ENCODE results near the gene SSBP3. TPM values are rescaled to one million over a fixed set of nuclear protein-coding genes. Genes with fewer than 3 reads are reported as not detected.

The SSBP3 gene
- total and polyA plus RNA-seq, 4 donors = 43.7 to 83.4 (median 65.8) TPM

DNA sequence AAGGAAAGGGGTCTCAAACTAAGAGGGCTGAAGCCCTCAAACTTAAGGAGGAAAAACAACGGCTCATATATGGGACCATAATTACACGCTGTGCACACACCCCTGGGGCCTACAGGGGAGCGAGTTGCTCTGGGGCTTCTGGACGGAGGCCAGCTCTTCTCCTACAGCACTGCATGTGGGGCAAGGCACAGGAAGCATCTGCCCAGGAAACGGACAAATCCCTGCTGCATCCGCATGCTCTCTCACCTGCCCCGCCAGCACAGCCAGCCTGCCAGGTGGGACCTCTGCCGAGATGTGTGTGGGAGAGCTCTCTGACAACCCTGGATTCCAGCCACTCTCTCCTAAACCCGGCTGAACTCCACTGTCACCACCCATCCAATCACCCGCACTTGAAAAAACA lies 152.1 kb downstream of the SSBP3 start:
- Histone ChIP-seq H3K4me3 (ENCODE audit: low read length in 2 of 2) (no peak overlapping the region), H3K9me3 (ENCODE audit: control insufficient read depth, low read length) (no peaks in the 10 kb centered on the region), H3K27me3 (ENCODE audit: control insufficient read depth in 1 of 2, insufficient read depth in 2 of 2, low read length in 1 of 2) (no peaks in the 10 kb centered on the region), H3K36me3 (ENCODE audit: control insufficient read depth in 1 of 2, insufficient read depth in 2 of 2, low read length in 1 of 2) (no peaks in the 10 kb centered on the region), H3K4me1 (ENCODE audit: control insufficient read depth in 1 of 2, insufficient read depth in 2 of 2, low read length in 2 of 2) (no peaks in the 10 kb centered on the region), H3K27ac (ENCODE audit: low read depth in 1 of 2, low read length in 2 of 2) (no peak overlapping the region)
- DNase-seq = no peak
- no peak for ATAC-seq (ENCODE audit: low FRiP score)
- WGBS, 2 donors = 81 to 86% methylated on average over 10 of the region's 10 CpGs
- intact Hi-C loops (cut with DNase I) = no loop called here

GRCh38 chr1:54253480-54253879 lies 152.7 kb downstream of the SSBP3 start:
- no peaks in the 10 kb centered on the region for H3K4me1 ChIP-seq (ENCODE audit: control insufficient read depth in 1 of 2, insufficient read depth in 2 of 2, low read length in 2 of 2)
- H3K27me3 ChIP-seq (ENCODE audit: control insufficient read depth in 1 of 2, insufficient read depth in 2 of 2, low read length in 1 of 2) = no peaks in the 10 kb centered on the region
- no peaks in the 10 kb centered on the region for H3K9me3 ChIP-seq (ENCODE audit: control insufficient read depth, low read length)
- no peak overlapping the region for H3K27ac ChIP-seq (ENCODE audit: low read depth in 1 of 2, low read length in 2 of 2)
- WGBS, 2 donors = 70 to 72% methylated on average over 5 of the region's 5 CpGs
- intact Hi-C loops (cut with DNase I) = no loop called here
- H3K4me3 ChIP-seq (ENCODE audit: low read length in 2 of 2) = no peak overlapping the region
- ATAC-seq (ENCODE audit: low FRiP score) = no peak
- H3K36me3 ChIP-seq (ENCODE audit: control insufficient read depth in 1 of 2, insufficient read depth in 2 of 2, low read length in 1 of 2) = no peaks in the 10 kb centered on the region
- no peak for DNase-seq

DNA sequence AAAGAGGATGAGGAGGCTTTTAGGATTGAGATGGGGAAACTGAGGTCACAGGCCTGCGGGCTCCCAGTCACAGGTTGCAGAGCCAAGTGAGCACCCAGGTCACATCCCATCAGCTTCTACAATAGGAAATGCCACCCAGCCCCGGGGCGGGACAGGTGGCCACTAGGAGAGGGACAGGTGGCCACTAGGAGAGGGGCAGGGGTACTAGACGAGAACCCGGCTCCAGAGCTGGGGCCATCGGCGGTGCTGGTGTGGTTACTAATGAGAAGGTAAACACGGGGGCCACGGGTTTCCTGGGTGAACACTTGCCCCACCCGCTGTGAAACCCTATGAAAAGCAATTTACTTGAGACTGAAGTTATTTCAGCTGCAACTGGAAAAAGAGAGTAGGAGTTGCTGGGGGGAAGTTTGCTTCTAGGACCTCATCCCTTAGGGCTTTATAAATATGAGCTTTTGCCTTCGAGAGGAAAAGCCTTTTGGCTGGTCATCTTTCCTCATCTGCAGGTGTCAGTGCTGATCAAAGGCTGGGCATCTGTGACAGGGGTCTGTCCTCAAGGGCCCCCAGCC lies 153.7 kb downstream of the SSBP3 start:
- no peak for DNase-seq
- intact Hi-C loops (cut with DNase I) = no loop called here
- H3K36me3 ChIP-seq (ENCODE audit: control insufficient read depth in 1 of 2, insufficient read depth in 2 of 2, low read length in 1 of 2) = no peaks in the 10 kb centered on the region
- ATAC-seq (ENCODE audit: low FRiP score) = no peak
- H3K4me1 ChIP-seq (ENCODE audit: control insufficient read depth in 1 of 2, insufficient read depth in 2 of 2, low read length in 2 of 2) = no peaks in the 10 kb centered on the region
- no peak overlapping the region for H3K4me3 ChIP-seq (ENCODE audit: low read length in 2 of 2)
- no peaks in the 10 kb centered on the region for H3K9me3 ChIP-seq (ENCODE audit: control insufficient read depth, low read length)
- no peaks in the 10 kb centered on the region for H3K27me3 ChIP-seq (ENCODE audit: control insufficient read depth in 1 of 2, insufficient read depth in 2 of 2, low read length in 1 of 2)
- no peak overlapping the region for H3K27ac ChIP-seq (ENCODE audit: low read depth in 1 of 2, low read length in 2 of 2)
- WGBS, 2 donors = 88 to 89% methylated on average over 11 of the region's 11 CpGs

GRCh38 chr1:54250670-54251069 lies 155.5 kb downstream of the SSBP3 start:
- WGBS, 2 donors = 93 to 94% methylated on average over 12 of the region's 12 CpGs
- ATAC-seq (ENCODE audit: low FRiP score) = no peak
- Histone ChIP-seq H3K4me3 (ENCODE audit: low read length in 2 of 2) (no peak overlapping the region), H3K27ac (ENCODE audit: low read depth in 1 of 2, low read length in 2 of 2) (no peak overlapping the region), H3K36me3 (ENCODE audit: control insufficient read depth in 1 of 2, insufficient read depth in 2 of 2, low read length in 1 of 2) (no peaks in the 10 kb centered on the region), H3K27me3 (ENCODE audit: control insufficient read depth in 1 of 2, insufficient read depth in 2 of 2, low read length in 1 of 2) (no peaks in the 10 kb centered on the region), H3K9me3 (ENCODE audit: control insufficient read depth, low read length) (no peaks in the 10 kb centered on the region), H3K4me1 (ENCODE audit: control insufficient read depth in 1 of 2, insufficient read depth in 2 of 2, low read length in 2 of 2) (no peaks in the 10 kb centered on the region)
- DNase-seq = no peak
- intact Hi-C loops (cut with DNase I) = no loop called here

DNA sequence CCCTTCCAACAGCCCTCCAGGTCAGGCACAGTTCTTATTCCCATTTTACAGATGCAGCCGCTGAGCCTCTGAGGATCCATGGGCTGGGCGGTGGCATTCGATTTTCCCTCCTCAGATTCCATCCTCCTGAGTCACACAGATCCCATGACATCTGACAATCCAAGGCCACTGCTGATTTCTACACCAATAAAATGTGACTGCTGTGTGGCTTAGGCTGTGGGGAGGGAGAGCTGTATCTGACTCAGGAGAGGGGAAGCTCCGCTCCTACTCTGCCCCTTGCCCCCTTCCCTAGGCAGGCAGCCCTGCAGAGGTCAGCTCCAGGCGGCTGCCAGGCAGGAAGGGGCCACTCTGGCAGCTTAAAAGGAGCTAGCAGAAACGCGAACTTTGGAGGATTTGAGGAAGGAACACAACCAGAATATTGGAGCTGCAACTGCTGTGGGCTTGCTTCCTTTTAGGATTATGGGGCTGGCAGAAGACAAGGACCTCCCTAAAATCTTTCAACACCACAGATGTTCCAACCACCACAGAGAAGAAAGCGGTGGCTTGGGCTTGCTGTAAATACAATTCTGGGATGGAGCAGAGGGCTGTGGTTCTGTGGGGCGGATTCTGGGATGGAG lies 156.3 kb downstream of the SSBP3 start:
- H3K4me3 ChIP-seq (ENCODE audit: low read length in 2 of 2) = no peak overlapping the region
- H3K27me3 ChIP-seq (ENCODE audit: control insufficient read depth in 1 of 2, insufficient read depth in 2 of 2, low read length in 1 of 2) = no peaks in the 10 kb centered on the region
- DNase-seq (no peak), ATAC-seq (ENCODE audit: low FRiP score) (peak; percentile 39)
- intact Hi-C loops (cut with DNase I) = no loop called here
- 57 to 66% methylated on average over 9 of the region's 9 CpGs for WGBS, 2 donors
- H3K27ac ChIP-seq (ENCODE audit: low read depth in 1 of 2, low read length in 2 of 2) = no peak overlapping the region
- H3K4me1 ChIP-seq (ENCODE audit: control insufficient read depth in 1 of 2, insufficient read depth in 2 of 2, low read length in 2 of 2) = no peaks in the 10 kb centered on the region
- H3K9me3 ChIP-seq (ENCODE audit: control insufficient read depth, low read length) = no peaks in the 10 kb centered on the region
- H3K36me3 ChIP-seq (ENCODE audit: control insufficient read depth in 1 of 2, insufficient read depth in 2 of 2, low read length in 1 of 2) = no peaks in the 10 kb centered on the region

DNA sequence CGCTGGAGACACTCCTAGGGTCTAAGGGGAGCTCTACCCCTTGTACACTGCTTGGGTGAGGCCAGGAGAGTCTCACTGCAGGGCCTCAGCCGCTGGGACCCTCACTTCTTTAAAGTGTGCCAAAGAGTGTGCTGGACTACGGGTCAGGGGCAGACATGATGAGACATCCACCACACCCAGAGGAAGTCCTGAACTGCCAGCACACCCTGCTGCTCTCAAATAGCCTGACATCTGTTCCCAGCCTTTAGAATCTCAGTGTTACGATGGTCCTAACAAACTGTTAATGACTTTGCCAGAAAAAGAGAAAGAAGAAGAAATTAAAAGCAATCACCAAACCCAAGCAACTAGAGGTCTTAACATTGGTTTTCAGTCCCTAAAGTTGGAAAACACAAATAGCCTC lies 157.2 kb downstream of the SSBP3 start:
- Histone ChIP-seq H3K27me3 (ENCODE audit: control insufficient read depth in 1 of 2, insufficient read depth in 2 of 2, low read length in 1 of 2) (no peaks in the 10 kb centered on the region), H3K36me3 (ENCODE audit: control insufficient read depth in 1 of 2, insufficient read depth in 2 of 2, low read length in 1 of 2) (no peaks in the 10 kb centered on the region), H3K4me3 (ENCODE audit: low read length in 2 of 2) (no peak overlapping the region), H3K9me3 (ENCODE audit: control insufficient read depth, low read length) (no peaks in the 10 kb centered on the region), H3K4me1 (ENCODE audit: control insufficient read depth in 1 of 2, insufficient read depth in 2 of 2, low read length in 2 of 2) (no peaks in the 10 kb centered on the region), H3K27ac (ENCODE audit: low read depth in 1 of 2, low read length in 2 of 2) (no peak overlapping the region)
- intact Hi-C loops (cut with DNase I) = no loop called here
- no peak for DNase-seq
- 89 to 94% methylated on average over 4 of the region's 4 CpGs for WGBS, 2 donors
- ATAC-seq (ENCODE audit: low FRiP score) = no peak

GRCh38 chr1:54247863-54248515 lies 158.2 kb downstream of the SSBP3 start:
- no peak for ATAC-seq (ENCODE audit: low FRiP score)
- no peak overlapping the region for H3K27ac ChIP-seq (ENCODE audit: low read depth in 1 of 2, low read length in 2 of 2)
- no peaks in the 10 kb centered on the region for H3K27me3 ChIP-seq (ENCODE audit: control insufficient read depth in 1 of 2, insufficient read depth in 2 of 2, low read length in 1 of 2)
- intact Hi-C loops (cut with DNase I) = no loop called here
- no peak for DNase-seq
- no peaks in the 10 kb centered on the region for H3K4me1 ChIP-seq (ENCODE audit: control insufficient read depth in 1 of 2, insufficient read depth in 2 of 2, low read length in 2 of 2)
- 89% methylated on average over 11 of the region's 11 CpGs for WGBS, 2 donors
- peaks cover 0 to under 1% of the 10 kb centered on the region in 2 donors for H3K36me3 ChIP-seq (ENCODE audit: control insufficient read depth in 1 of 2, insufficient read depth in 2 of 2, low read length in 1 of 2)
- H3K9me3 ChIP-seq (ENCODE audit: control insufficient read depth, low read length) = no peaks in the 10 kb centered on the region
- H3K4me3 ChIP-seq (ENCODE audit: low read length in 2 of 2) = no peak overlapping the region

DNA sequence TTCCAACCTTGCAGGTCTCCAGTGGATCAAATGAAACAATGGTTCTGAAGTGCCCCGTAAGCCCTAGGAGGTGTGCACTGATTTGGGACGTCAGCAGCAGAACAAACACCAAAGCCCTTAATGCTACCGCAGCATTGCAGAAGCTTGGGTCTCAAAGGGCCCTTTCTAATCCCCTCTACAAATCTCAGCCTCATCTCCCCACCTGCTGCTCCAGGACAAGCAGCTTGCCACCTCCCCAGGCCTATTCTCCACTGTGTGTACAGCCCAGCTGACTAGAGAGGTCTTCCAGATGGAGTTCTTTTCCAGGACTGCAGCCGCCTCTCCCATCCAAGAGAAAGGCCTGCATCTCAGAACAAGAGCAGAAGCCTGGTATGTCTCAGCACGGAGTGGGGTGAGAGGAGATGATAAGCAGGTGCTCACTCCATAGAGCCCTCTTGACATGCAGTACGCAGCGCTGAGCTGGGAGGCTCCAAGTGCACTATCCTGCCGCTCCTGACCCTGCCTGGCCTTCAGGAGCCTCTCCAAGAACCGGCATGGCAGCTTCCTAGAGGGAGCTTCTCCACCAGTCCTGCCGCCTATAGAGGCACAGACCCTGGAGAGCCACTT lies 160.0 kb downstream of the SSBP3 start:
- peaks cover 0 to 2% of the 10 kb centered on the region in 2 donors for H3K36me3 ChIP-seq (ENCODE audit: control insufficient read depth in 1 of 2, insufficient read depth in 2 of 2, low read length in 1 of 2)
- intact Hi-C loops (cut with DNase I) = no loop called here
- ATAC-seq (ENCODE audit: low FRiP score) (no peak), DNase-seq (no peak)
- H3K4me1 ChIP-seq (ENCODE audit: control insufficient read depth in 1 of 2, insufficient read depth in 2 of 2, low read length in 2 of 2) = no peaks in the 10 kb centered on the region
- H3K27ac ChIP-seq (ENCODE audit: low read depth in 1 of 2, low read length in 2 of 2) = no peak overlapping the region
- H3K27me3 ChIP-seq (ENCODE audit: control insufficient read depth in 1 of 2, insufficient read depth in 2 of 2, low read length in 1 of 2) = no peaks in the 10 kb centered on the region
- 89 to 92% methylated on average over 10 of the region's 10 CpGs for WGBS, 2 donors
- H3K9me3 ChIP-seq (ENCODE audit: control insufficient read depth, low read length) = no peaks in the 10 kb centered on the region
- H3K4me3 ChIP-seq (ENCODE audit: low read length in 2 of 2) = no peak overlapping the region

- intact Hi-C loops (cut with DNase I) = no loop called here
- H3K27ac ChIP-seq (ENCODE audit: low read depth in 1 of 2, low read length in 2 of 2) = no peak overlapping the region
- no peak for ATAC-seq (ENCODE audit: low FRiP score)
- peaks cover 0 to 2% of the 10 kb centered on the region in 2 donors for H3K36me3 ChIP-seq (ENCODE audit: control insufficient read depth in 1 of 2, insufficient read depth in 2 of 2, low read length in 1 of 2)
- H3K4me1 ChIP-seq (ENCODE audit: control insufficient read depth in 1 of 2, insufficient read depth in 2 of 2, low read length in 2 of 2) = no peaks in the 10 kb centered on the region
- no peaks in the 10 kb centered on the region for H3K9me3 ChIP-seq (ENCODE audit: control insufficient read depth, low read length)
- WGBS, 2 donors = 41 to 49% methylated on average over 4 of the region's 4 CpGs
- no peak for DNase-seq
- no peaks in the 10 kb centered on the region for H3K27me3 ChIP-seq (ENCODE audit: control insufficient read depth in 1 of 2, insufficient read depth in 2 of 2, low read length in 1 of 2)
- H3K4me3 ChIP-seq (ENCODE audit: low read length in 2 of 2) = no peak overlapping the region
These were observed 160.7 kb downstream of the SSBP3 start for GRCh38 chr1:54245501-54245900.

All from aorta (tissue), 5 donors.